ENCODE measurements around the gene RBM44.

DNA sequence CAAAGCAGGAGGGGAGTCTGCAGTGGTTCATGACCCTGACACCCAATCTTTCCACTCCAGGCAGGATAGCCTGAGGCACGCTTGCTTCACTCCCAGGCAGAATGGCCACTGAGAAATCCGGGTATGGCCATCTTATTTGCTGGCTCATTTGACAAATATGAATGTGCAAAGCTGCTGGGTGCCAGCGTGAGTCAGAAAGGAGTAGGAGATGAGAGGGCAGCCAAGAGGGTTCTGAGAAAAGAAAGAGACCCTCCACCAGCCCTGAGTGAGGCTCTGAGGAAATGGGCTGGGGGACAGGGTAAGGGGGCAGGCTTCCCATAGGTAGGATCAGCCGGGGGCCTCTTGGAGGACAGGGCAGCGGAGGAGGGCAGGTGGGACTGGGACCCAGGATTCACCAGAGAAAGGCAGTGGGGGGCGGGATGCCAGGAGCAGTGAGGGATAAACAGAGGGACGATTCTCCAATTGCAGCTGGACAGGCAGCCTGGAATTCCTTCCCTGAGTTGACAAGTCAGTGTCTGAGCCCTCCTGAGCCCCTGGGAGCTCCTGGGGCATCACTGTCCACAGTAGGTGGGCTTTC, 76.1 kb downstream of the RBM44 start:
- TF ChIP-seq, protein P1, sequence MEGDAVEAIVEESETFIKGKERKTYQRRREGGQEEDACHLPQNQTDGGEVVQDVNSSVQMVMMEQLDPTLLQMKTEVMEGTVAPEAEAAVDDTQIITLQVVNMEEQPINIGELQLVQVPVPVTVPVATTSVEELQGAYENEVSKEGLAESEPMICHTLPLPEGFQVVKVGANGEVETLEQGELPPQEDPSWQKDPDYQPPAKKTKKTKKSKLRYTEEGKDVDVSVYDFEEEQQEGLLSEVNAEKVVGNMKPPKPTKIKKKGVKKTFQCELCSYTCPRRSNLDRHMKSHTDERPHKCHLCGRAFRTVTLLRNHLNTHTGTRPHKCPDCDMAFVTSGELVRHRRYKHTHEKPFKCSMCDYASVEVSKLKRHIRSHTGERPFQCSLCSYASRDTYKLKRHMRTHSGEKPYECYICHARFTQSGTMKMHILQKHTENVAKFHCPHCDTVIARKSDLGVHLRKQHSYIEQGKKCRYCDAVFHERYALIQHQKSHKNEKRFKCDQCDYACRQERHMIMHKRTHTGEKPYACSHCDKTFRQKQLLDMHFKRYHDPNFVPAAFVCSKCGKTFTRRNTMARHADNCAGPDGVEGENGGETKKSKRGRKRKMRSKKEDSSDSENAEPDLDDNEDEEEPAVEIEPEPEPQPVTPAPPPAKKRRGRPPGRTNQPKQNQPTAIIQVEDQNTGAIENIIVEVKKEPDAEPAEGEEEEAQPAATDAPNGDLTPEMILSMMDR (IDR thresholded peaks at IDR 0.05 in 8 of 11, conservative IDR thresholded peaks at IDR 0.05 in 3 of 11), result no peak
- no peak for TF ChIP-seq POLR2A (IDR thresholded peaks at IDR 0.05)

Data from spleen (tissue), 7 donors.